Keratinocyte (primary cell): ENCODE results near the gene ZRANB1. TPM values are rescaled to one million over a fixed set of nuclear protein-coding genes. Genes with fewer than 3 reads are reported as not detected.

Experiments used
- DNase-seq: peaks from one replicate; pipeline ENCODE4 v3.0.0-alpha.2; 2011; ENCODE audit warnings: low read depth, missing footprints, low spot score
- FAIRE-seq: peaks from 2 replicates; lab custom pipeline; 2011; peaks lifted over from hg19 to GRCh38; lab: Jason Lieb, UNC
- H2AFZ ChIP-seq: 2 replicates; pipeline ENCODE4 v1.6.0; 2012; ENCODE audit warnings: low read length, control low read depth, inconsistent platforms; ENCODE audit not compliant: control insufficient read depth
- H3K27ac ChIP-seq: 2 replicates; pipeline ENCODE4 v1.5.1; 2011; ENCODE audit warnings: low read length; ENCODE audit not compliant: control insufficient read depth, insufficient read depth
- H3K27me3 ChIP-seq: 3 replicates; pipeline ENCODE4 v1.6.0; 2011; ENCODE audit warnings: low read length; ENCODE audit not compliant: control insufficient read depth, insufficient read depth; ENCODE audit errors: extremely low read depth
- H3K36me3 ChIP-seq, 2 experiments: 2 replicates in 1 of 2; 3 replicates in 1 of 2; pipeline ENCODE4 v1.5.1; 2011; ENCODE audit warnings: low read length in 2 of 2, mild to moderate bottlenecking in 1 of 2; ENCODE audit not compliant: control insufficient read depth in 2 of 2, insufficient read depth in 2 of 2; ENCODE audit errors: extremely low read depth in 1 of 2
- H3K4me1 ChIP-seq: 3 replicates; pipeline ENCODE4 v1.5.1; 2011; ENCODE audit warnings: low read length; ENCODE audit not compliant: control insufficient read depth, insufficient read depth; ENCODE audit errors: extremely low read depth
- H3K4me2 ChIP-seq: 3 replicates; pipeline ENCODE4 v1.6.0; 2011; ENCODE audit warnings: low read depth, low read length; ENCODE audit not compliant: control insufficient read depth, insufficient read depth; ENCODE audit errors: extremely low read depth
- H3K4me3 ChIP-seq, 3 experiments: fragments of 200-600 bp in 1 of 3; sonication (generic) in 1 of 3; 2 replicates in 2 of 3; 3 replicates in 1 of 3; pipeline ENCODE4 v1.5.1; 2011 to 2016; ENCODE audit warnings: low read length in 3 of 3, mild to moderate bottlenecking in 3 of 3, control low read depth in 2 of 3, inconsistent platforms in 1 of 3, low read depth in 1 of 3, mixed read lengths in 1 of 3, mixed run types in 1 of 3, moderate library complexity in 1 of 3; ENCODE audit not compliant: control insufficient read depth in 2 of 3, insufficient read depth in 2 of 3; ENCODE audit errors: extremely low read depth in 1 of 3
- H3K79me2 ChIP-seq: 2 replicates; pipeline ENCODE4 v1.6.0; 2012; ENCODE audit warnings: low read length; ENCODE audit not compliant: control insufficient read depth, insufficient read depth
- H3K9ac ChIP-seq: 3 replicates; pipeline ENCODE4 v1.6.0; 2011; ENCODE audit warnings: low read length; ENCODE audit not compliant: control insufficient read depth, insufficient read depth; ENCODE audit errors: extremely low read depth
- H3K9me1 ChIP-seq: 3 replicates; pipeline ENCODE4 v1.6.0; 2011; ENCODE audit warnings: low read length; ENCODE audit not compliant: control insufficient read depth, insufficient read depth; ENCODE audit errors: extremely low read depth
- H3K9me3 ChIP-seq: 2 replicates; pipeline ENCODE4 v1.5.1; 2012; ENCODE audit warnings: low read depth, low read length; ENCODE audit not compliant: control insufficient read depth
- H4K20me1 ChIP-seq: 3 replicates; pipeline ENCODE4 v1.6.0; 2011; ENCODE audit warnings: low read length; ENCODE audit not compliant: control insufficient read depth, insufficient read depth; ENCODE audit errors: extremely low read depth
- CTCF ChIP-seq, 3 experiments: IDR thresholded peaks in 1 of 3; conservative IDR thresholded peaks in 1 of 3; optimal IDR thresholded peaks in 1 of 3; 2 replicates in 2 of 3; 3 replicates in 1 of 3; pipeline versions ENCODE3 to v1.5.1; 2011; ENCODE audit warnings: low read length in 3 of 3, mild to moderate bottlenecking in 3 of 3, moderate library complexity in 2 of 3, control low read depth in 1 of 3, inconsistent platforms in 1 of 3; ENCODE audit not compliant: insufficient read depth in 2 of 3; ENCODE audit errors: extremely low read depth in 1 of 3
- EZH2 ChIP-seq: IDR thresholded peaks from one replicate; pipeline ENCODE4 v1.6.1; 2012; ENCODE audit warnings: inconsistent platforms, mild to moderate bottlenecking, low read length, moderate library complexity
- dilution Hi-C: fragments of 300-500 bp; cut with MboI; formaldehyde crosslinking; loops from one replicate; pipeline ENCODE4 v1.7.0; 2020; ENCODE audit warnings: low sequenced_read_pairs; ENCODE audit not compliant: extremely low pct_ligation_motif_present
- polyA plus RNA-seq, 5 experiments: library from polyadenylated mRNA; depleted of rRNA in 3 of 5; stranded (reverse) in 3 of 5; stranded (forward) in 1 of 5; unstranded in 1 of 5; fragments of >200 nt; gene quantifications; 1 replicate in 1 of 5; 2 replicates in 3 of 5; 3 replicates in 1 of 5; pipeline versions ENCODE4 v1.2.1 to v1.2.3, GENCODE V29; 2011 to 2012; ENCODE audit warnings: missing spikeins in 2 of 5, low read depth in 1 of 5, low replicate concordance in 1 of 5

Gene ZRANB1
- polyA plus RNA-seq, 1 donor (not counting 4 experiments of a cell fraction or from before 2014, with no cell fraction given) = 9.3 TPM

- Histone ChIP-seq H3K36me3 (peaks cover 5 to 12% of the 10 kb centered on the region in 2 experiments), H2AFZ (no peak overlapping the region), H3K79me2 (peaks cover 75% of the 10 kb centered on the region), H3K27me3 (no peaks in the 10 kb centered on the region), H3K9ac (no peak overlapping the region), H3K9me3 (no peaks in the 10 kb centered on the region), H3K9me1 (no peaks in the 10 kb centered on the region), H3K27ac (no peak overlapping the region), H4K20me1 (peaks cover 13% of the 10 kb centered on the region), H3K4me1 (peaks cover 14% of the 10 kb centered on the region), H3K4me2 (no peak overlapping the region), H3K4me3 (no peak overlapping the region)
- TF ChIP-seq EZH2 (no peak), CTCF (optimal IDR thresholded peaks at IDR 0.05 in 1 of 3, IDR thresholded peaks at IDR 0.05 in 1 of 3, conservative IDR thresholded peaks at IDR 0.05 in 1 of 3; ENCODE audit: extremely low read depth in 1 of 3, insufficient read depth in 2 of 3, low read length in 3 of 3) (no peak)
- dilution Hi-C loops = no loop called here
- no peak for FAIRE-seq
- no peak for DNase-seq
Observed at GRCh38 chr10:124939290-124939689, 2.6 kb upstream of the ZRANB1 start.

- peaks cover 5 to 12% of the 10 kb centered on the region in 2 experiments for H3K36me3 ChIP-seq
- no peaks in the 10 kb centered on the region for H3K27me3 ChIP-seq
- no peaks in the 10 kb centered on the region for H3K9me3 ChIP-seq
- dilution Hi-C loops = no loop called here
- H3K9ac ChIP-seq = no peak overlapping the region
- H4K20me1 ChIP-seq = peaks cover 8% of the 10 kb centered on the region
- H3K4me2 ChIP-seq = no peak overlapping the region
- FAIRE-seq (no peak), DNase-seq (no peak)
- no peak overlapping the region for H3K4me3 ChIP-seq
- no peak for TF ChIP-seq EZH2
- TF ChIP-seq CTCF (optimal IDR thresholded peaks at IDR 0.05 in 1 of 3, IDR thresholded peaks at IDR 0.05 in 1 of 3, conservative IDR thresholded peaks at IDR 0.05 in 1 of 3; ENCODE audit: extremely low read depth in 1 of 3, insufficient read depth in 2 of 3, low read length in 3 of 3) = no peak
- H3K4me1 ChIP-seq = peaks cover 13% of the 10 kb centered on the region
- H3K79me2 ChIP-seq = peaks cover 74% of the 10 kb centered on the region
- H3K27ac ChIP-seq = peak overlapping the region; percentile 53
- H2AFZ ChIP-seq = no peak overlapping the region
- H3K9me1 ChIP-seq = no peaks in the 10 kb centered on the region
Observed at GRCh38 chr10:124942317-124943169, 620 bp downstream of the ZRANB1 start.
